NCI-H526 treated with DMSO at 0.1 percent for 48 hours (cell line): ENCODE data around the gene C16orf96.

Experiments
- DNase-seq: peaks from one replicate; lab custom pipeline; 2025; lab: John Stamatoyannopoulos, UW

C16orf96 gene

GRCh38 chr16:4525634-4526277, 30.4 kb upstream of the C16orf96 start:
- no peak for DNase-seq

- DNase-seq, result no peak
These were observed 26.8 kb upstream of the C16orf96 start for GRCh38 chr16:4529085-4530060.

GRCh38 chr16:4531811-4532210, 24.3 kb upstream of the C16orf96 start:
- no peak for DNase-seq

GRCh38 chr16:4532238-4532637, 23.9 kb upstream of the C16orf96 start:
- DNase-seq, result no peak

GRCh38 chr16:4533490-4533889, 22.6 kb upstream of the C16orf96 start:
- no peak for DNase-seq

- no peak for DNase-seq
These were observed 21.9 kb upstream of the C16orf96 start for GRCh38 chr16:4534151-4534790.

- no peak for DNase-seq
These were observed 20.5 kb upstream of the C16orf96 start for GRCh38 chr16:4535627-4536108.

GRCh38 chr16:4536391-4537106, 19.6 kb upstream of the C16orf96 start:
- DNase-seq, result no peak

- peak; percentile 1 for DNase-seq
These were observed 18.5 kb upstream of the C16orf96 start for GRCh38 chr16:4537376-4538343.

- peak; percentile 62 for DNase-seq
These were observed 17.5 kb upstream of the C16orf96 start, which contains the start of gene CDIP1 for GRCh38 chr16:4538350-4539235. CDIP1 (minus strand) TSS chr16:4538773; CDS start chr16:4514130, 24,643 bp downstream.

GRCh38 chr16:4539716-4540284, 16.3 kb upstream of the C16orf96 start:
- DNase-seq, result no peak

GRCh38 chr16:4544473-4544872, 11.7 kb upstream of the C16orf96 start:
- no peak for DNase-seq

- no peak for DNase-seq
These were observed 8.0 kb upstream of the C16orf96 start for GRCh38 chr16:4548124-4548523.

GRCh38 chr16:4550591-4550990, 5.5 kb upstream of the C16orf96 start:
- DNase-seq, result no peak

- no peak for DNase-seq
These were observed 3.6 kb upstream of the C16orf96 start for GRCh38 chr16:4552541-4552940.

GRCh38 chr16:4556580-4556979, 440 bp downstream of the C16orf96 start:
- DNase-seq, result no peak

GRCh38 chr16:4557973-4558372, 1.8 kb downstream of the C16orf96 start:
- no peak for DNase-seq

- DNase-seq, result no peak
These were observed 5.5 kb downstream of the C16orf96 start for GRCh38 chr16:4561596-4561995.

- no peak for DNase-seq
These were observed 8.6 kb downstream of the C16orf96 start for GRCh38 chr16:4564661-4565267.
